Astrocyte (in vitro differentiated cells and primary cell): Measurements from ENCODE around the gene LY9. TPM values are rescaled to one million over a fixed set of nuclear protein-coding genes. Genes with fewer than 3 reads are reported as not detected.

Source experiments
- DNase-seq: peaks from one replicate; pipeline ENCODE4 v3.0.0-alpha.2; 2010; ENCODE audit warnings: low read depth
- FAIRE-seq: peaks from 2 replicates; lab custom pipeline; 2011; peaks lifted over from hg19 to GRCh38; lab: Jason Lieb, UNC
- H2AFZ ChIP-seq: 2 replicates; pipeline ENCODE4 v1.6.0; 2012; ENCODE audit warnings: low read depth, low read length, inconsistent platforms
- H3K27ac ChIP-seq: 2 replicates; pipeline ENCODE4 v1.5.1; 2011; ENCODE audit warnings: low read depth, low read length, inconsistent platforms
- H3K27me3 ChIP-seq: 2 replicates; pipeline ENCODE4 v1.6.0; 2011; ENCODE audit warnings: low read length, inconsistent platforms; ENCODE audit not compliant: insufficient read depth
- H3K36me3 ChIP-seq: 2 replicates; pipeline ENCODE4 v1.5.1; 2011; ENCODE audit warnings: low read length, inconsistent platforms; ENCODE audit not compliant: insufficient read depth
- H3K4me1 ChIP-seq: 2 replicates; pipeline ENCODE4 v1.5.1; 2011; ENCODE audit warnings: low read length, inconsistent platforms; ENCODE audit not compliant: insufficient read depth
- H3K4me2 ChIP-seq: 2 replicates; pipeline ENCODE4 v1.6.0; 2012; ENCODE audit warnings: low read length, inconsistent platforms
- H3K4me3 ChIP-seq: 2 replicates; pipeline ENCODE4 v1.5.1; 2011; ENCODE audit warnings: low read depth, mild to moderate bottlenecking, low read length, inconsistent platforms; ENCODE audit not compliant: insufficient read depth
- H3K79me2 ChIP-seq: 2 replicates; pipeline ENCODE4 v1.6.0; 2012; ENCODE audit warnings: mild to moderate bottlenecking, low read length, inconsistent platforms; ENCODE audit not compliant: insufficient read depth
- H3K9ac ChIP-seq: 2 replicates; pipeline ENCODE4 v1.6.0; 2012; ENCODE audit warnings: mild to moderate bottlenecking, low read length, inconsistent platforms
- H3K9me3 ChIP-seq: 2 replicates; pipeline ENCODE4 v1.5.1; 2012; ENCODE audit warnings: low read depth, mild to moderate bottlenecking, low read length, inconsistent platforms; ENCODE audit not compliant: insufficient read depth
- H4K20me1 ChIP-seq: 2 replicates; pipeline ENCODE4 v1.6.0; 2012; ENCODE audit warnings: low read length, inconsistent platforms; ENCODE audit not compliant: insufficient read depth
- H3K27ac Mint-ChIP-seq: one replicate; pipeline ENCODE4 v1.8.0; 2021; ENCODE audit warnings: mild to moderate bottlenecking, mixed read lengths; ENCODE audit not compliant: unreplicated experiment
- H3K27me3 Mint-ChIP-seq: one replicate; pipeline ENCODE4 v1.8.0; 2021; ENCODE audit warnings: low read depth, mixed read lengths; ENCODE audit not compliant: unreplicated experiment
- H3K36me3 Mint-ChIP-seq: one replicate; pipeline ENCODE4 v1.8.0; 2021; ENCODE audit warnings: low read depth, mixed read lengths; ENCODE audit not compliant: unreplicated experiment
- H3K4me1 Mint-ChIP-seq: one replicate; pipeline ENCODE4 v1.8.0; 2021; ENCODE audit warnings: low read depth, mixed read lengths; ENCODE audit not compliant: unreplicated experiment
- H3K4me3 Mint-ChIP-seq: one replicate; pipeline ENCODE4 v1.8.0; 2021; ENCODE audit warnings: mild to moderate bottlenecking, moderate library complexity, mixed read lengths; ENCODE audit not compliant: unreplicated experiment
- H3K9me3 Mint-ChIP-seq: one replicate; pipeline ENCODE4 v1.8.0; 2021; ENCODE audit warnings: mild to moderate bottlenecking, mixed read lengths; ENCODE audit not compliant: unreplicated experiment
- EZH2 ChIP-seq: IDR thresholded peaks from 2 replicates; pipeline ENCODE4 v1.6.1; 2012; ENCODE audit warnings: mild to moderate bottlenecking, low read length, inconsistent platforms; ENCODE audit not compliant: insufficient read depth
- total RNA-seq: library from RNA; stranded (reverse); gene quantifications from 2 replicates; pipeline ENCODE4 v1.2.1, GENCODE V29; 2021
- TF ChIP-seq, protein P1 (sequence below): IDR thresholded peaks from 2 replicates; pipeline ENCODE4 v1.5.1; 2011; ENCODE audit warnings: low read depth, mild to moderate bottlenecking, inconsistent platforms, low read length, moderate library complexity; ENCODE audit not compliant: insufficient read depth

The LY9 gene
- total RNA-seq, 1 donor from 2014 or later = not detected

DNA sequence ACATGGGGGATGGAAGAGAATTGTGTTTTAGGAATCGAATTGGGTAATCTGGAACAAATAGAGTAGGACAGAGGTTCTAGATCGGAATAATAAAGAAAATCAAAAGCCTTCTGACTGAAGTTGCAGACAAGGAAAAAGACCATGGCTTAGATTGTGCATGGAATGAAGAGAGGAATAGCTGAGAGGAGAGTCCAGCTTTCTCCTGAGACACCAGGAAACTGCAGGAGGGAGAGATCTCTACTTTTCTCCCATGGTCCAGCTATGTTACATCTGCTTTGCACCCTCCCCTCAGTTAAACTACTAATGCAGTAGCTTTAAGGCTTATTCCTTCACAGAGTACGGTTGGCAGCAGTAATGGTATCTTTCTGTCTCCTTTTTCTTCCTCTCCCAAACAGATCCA lies 43.6 kb upstream of the LY9 start:
- Histone ChIP-seq H3K27me3 (no peaks in the 10 kb centered on the region), H4K20me1 (no peaks in the 10 kb centered on the region), H3K9me3 (no peaks in the 10 kb centered on the region), H2AFZ (no peak overlapping the region), H3K4me2 (no peak overlapping the region), H3K4me3 (no peak overlapping the region), H3K4me1 (no peaks in the 10 kb centered on the region), H3K36me3 (no peaks in the 10 kb centered on the region), H3K27ac (no peak overlapping the region), H3K9ac (no peak overlapping the region), H3K79me2 (no peaks in the 10 kb centered on the region)
- Mint-ChIP-seq H3K27ac (no peak overlapping the region), H3K27me3 (peaks cover 15% of the 10 kb centered on the region), H3K4me3 (no peak overlapping the region), H3K9me3 (peaks cover 7% of the 10 kb centered on the region), H3K36me3 (no peaks in the 10 kb centered on the region), H3K4me1 (peaks cover 18% of the 10 kb centered on the region)
- TF ChIP-seq, protein P1, sequence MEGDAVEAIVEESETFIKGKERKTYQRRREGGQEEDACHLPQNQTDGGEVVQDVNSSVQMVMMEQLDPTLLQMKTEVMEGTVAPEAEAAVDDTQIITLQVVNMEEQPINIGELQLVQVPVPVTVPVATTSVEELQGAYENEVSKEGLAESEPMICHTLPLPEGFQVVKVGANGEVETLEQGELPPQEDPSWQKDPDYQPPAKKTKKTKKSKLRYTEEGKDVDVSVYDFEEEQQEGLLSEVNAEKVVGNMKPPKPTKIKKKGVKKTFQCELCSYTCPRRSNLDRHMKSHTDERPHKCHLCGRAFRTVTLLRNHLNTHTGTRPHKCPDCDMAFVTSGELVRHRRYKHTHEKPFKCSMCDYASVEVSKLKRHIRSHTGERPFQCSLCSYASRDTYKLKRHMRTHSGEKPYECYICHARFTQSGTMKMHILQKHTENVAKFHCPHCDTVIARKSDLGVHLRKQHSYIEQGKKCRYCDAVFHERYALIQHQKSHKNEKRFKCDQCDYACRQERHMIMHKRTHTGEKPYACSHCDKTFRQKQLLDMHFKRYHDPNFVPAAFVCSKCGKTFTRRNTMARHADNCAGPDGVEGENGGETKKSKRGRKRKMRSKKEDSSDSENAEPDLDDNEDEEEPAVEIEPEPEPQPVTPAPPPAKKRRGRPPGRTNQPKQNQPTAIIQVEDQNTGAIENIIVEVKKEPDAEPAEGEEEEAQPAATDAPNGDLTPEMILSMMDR = no peak
- no peak for TF ChIP-seq EZH2
- FAIRE-seq (no peak), DNase-seq (no peak)

DNA sequence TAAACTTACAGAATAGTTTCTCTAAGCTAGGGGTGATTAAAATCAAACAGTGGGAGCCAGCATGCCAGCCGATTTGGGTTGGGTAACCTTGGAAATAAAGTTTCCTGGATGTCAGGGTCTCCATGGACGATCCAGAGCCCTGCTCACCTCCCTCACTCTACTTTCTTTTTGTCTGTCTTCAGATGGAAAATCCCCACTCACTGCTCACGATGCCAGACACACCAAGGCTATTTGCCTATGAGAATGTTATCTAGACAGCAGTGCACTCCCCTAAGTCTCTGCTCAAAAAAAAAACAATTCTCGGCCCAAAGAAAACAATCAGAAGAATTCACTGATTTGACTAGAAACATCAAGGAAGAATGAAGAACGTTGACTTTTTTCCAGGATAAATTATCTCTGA lies 43.0 kb upstream of the LY9 start:
- Histone ChIP-seq H3K79me2 (no peaks in the 10 kb centered on the region), H3K9ac (no peak overlapping the region), H3K4me3 (no peak overlapping the region), H4K20me1 (no peaks in the 10 kb centered on the region), H3K27ac (no peak overlapping the region), H2AFZ (no peak overlapping the region), H3K9me3 (no peaks in the 10 kb centered on the region), H3K4me2 (no peak overlapping the region), H3K4me1 (no peaks in the 10 kb centered on the region), H3K36me3 (no peaks in the 10 kb centered on the region), H3K27me3 (no peaks in the 10 kb centered on the region)
- Mint-ChIP-seq H3K4me3 (no peak overlapping the region), H3K9me3 (peaks cover 5% of the 10 kb centered on the region), H3K4me1 (peaks cover 15% of the 10 kb centered on the region), H3K27me3 (peaks cover 15% of the 10 kb centered on the region), H3K36me3 (no peaks in the 10 kb centered on the region), H3K27ac (peak overlapping the region; percentile 21)
- no peak for FAIRE-seq
- no peak for DNase-seq
- no peak for TF ChIP-seq EZH2
- TF ChIP-seq, protein P1 = no peak

DNA sequence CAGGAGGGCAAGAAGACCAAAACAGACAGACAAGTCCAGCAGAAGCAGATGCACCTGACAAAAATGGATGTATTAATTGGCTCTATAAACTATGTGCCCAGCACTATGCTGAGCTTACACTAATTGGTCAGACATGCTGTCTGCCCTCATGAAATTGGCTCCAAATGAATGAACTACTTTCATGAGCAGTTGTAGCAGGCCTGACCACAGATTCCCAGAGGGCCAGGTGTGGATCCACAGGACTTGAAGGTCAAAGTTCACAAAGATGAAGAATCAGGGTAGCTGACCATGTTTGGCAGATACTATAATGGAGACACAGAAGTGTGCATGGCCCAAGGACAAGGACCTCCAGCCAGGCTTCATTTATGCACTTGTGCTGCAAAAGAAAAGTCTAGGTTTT lies 42.4 kb upstream of the LY9 start:
- Mint-ChIP-seq H3K4me3 (no peak overlapping the region), H3K9me3 (peaks cover 5% of the 10 kb centered on the region), H3K27ac (no peak overlapping the region), H3K36me3 (no peaks in the 10 kb centered on the region), H3K4me1 (peaks cover 10% of the 10 kb centered on the region), H3K27me3 (peaks cover 15% of the 10 kb centered on the region)
- no peak overlapping the region for H3K9ac ChIP-seq
- no peak overlapping the region for H2AFZ ChIP-seq
- no peaks in the 10 kb centered on the region for H4K20me1 ChIP-seq
- TF ChIP-seq, protein P1 = no peak
- no peak for TF ChIP-seq EZH2
- DNase-seq (no peak), FAIRE-seq (no peak)
- no peaks in the 10 kb centered on the region for H3K9me3 ChIP-seq
- no peaks in the 10 kb centered on the region for H3K27me3 ChIP-seq
- no peak overlapping the region for H3K4me2 ChIP-seq
- H3K36me3 ChIP-seq = no peaks in the 10 kb centered on the region
- H3K4me1 ChIP-seq = no peaks in the 10 kb centered on the region
- no peak overlapping the region for H3K4me3 ChIP-seq
- H3K79me2 ChIP-seq = no peaks in the 10 kb centered on the region
- H3K27ac ChIP-seq = no peak overlapping the region
